Transverse colon (tissue), 4 donors: ENCODE data around the gene CRTC1. TPM values are rescaled to one million over a fixed set of nuclear protein-coding genes. Genes with fewer than 3 reads are reported as not detected.

Source experiments
- DNase-seq: peaks from one replicate; pipeline ENCODE4 v3.0.0-alpha.2; 2019
- H3K27ac ChIP-seq, 4 donors: fragments of 200-600 bp; sonication (generic); 2 replicates each; pipeline ENCODE4 v1.5.1; 2016 to 2018; ENCODE audit warnings: inconsistent platforms in 4 of 4
- H3K27me3 ChIP-seq: fragments of 200-600 bp; sonication (generic); 2 replicates; pipeline ENCODE4 v1.5.1; 2017; ENCODE audit warnings: inconsistent platforms
- H3K36me3 ChIP-seq, 4 donors: fragments of 200-600 bp; sonication (generic); 2 replicates each; pipeline ENCODE4 v1.5.1; 2017 to 2019; ENCODE audit warnings: inconsistent platforms in 4 of 4
- H3K4me1 ChIP-seq, 4 donors: fragments of 200-600 bp; sonication (generic); 2 replicates each; pipeline ENCODE4 v1.5.1; 2017 to 2020; ENCODE audit warnings: inconsistent platforms in 4 of 4
- H3K4me3 ChIP-seq, 4 donors: fragments of 200-600 bp; sonication (generic); 1 replicate in 1 of 4; 2 replicates in 3 of 4; pipeline versions ENCODE4 v1.5.1 to v1.6.1; 2017 to 2019; ENCODE audit warnings: inconsistent platforms in 4 of 4
- H3K9me3 ChIP-seq, 2 donors: fragments of 200-600 bp; sonication (generic); 2 replicates each; pipeline ENCODE4 v1.5.1; 2017 to 2019; ENCODE audit warnings: inconsistent platforms in 2 of 2
- CTCF ChIP-seq, 5 experiments: fragments of 200-600 bp in 3 of 5; fragments of 450-650 bp in 2 of 5; sonication (generic) in 3 of 5; IDR thresholded peaks; 1 replicate in 2 of 5; 2 replicates in 3 of 5; pipeline ENCODE4 v1.5.1; 2016 to 2017; ENCODE audit warnings: antibody characterized with exemption in 5 of 5, inconsistent platforms in 3 of 5, mild to moderate bottlenecking in 2 of 5, moderate library complexity in 1 of 5
- EP300 ChIP-seq: sonication (generic); formaldehyde crosslinking; IDR thresholded peaks from one replicate; pipeline ENCODE4 v1.6.1; 2017; ENCODE audit warnings: antibody characterized with exemption, low read depth
- POLR2A ChIP-seq: fragments of 450-650 bp; IDR thresholded peaks from one replicate; pipeline ENCODE4 v1.6.1; 2016; ENCODE audit warnings: antibody characterized with exemption, mild to moderate bottlenecking, moderate library complexity
- POLR2AphosphoS5 ChIP-seq, 3 donors: sonication (generic); formaldehyde crosslinking; IDR thresholded peaks; one replicate each; pipeline ENCODE4 v1.6.1; 2016; ENCODE audit warnings: antibody characterized with exemption in 3 of 3
- WGBS, 2 donors: methylation state at CpG; one replicate each; pipeline ENCODE4 v1.1.5; 2018; ENCODE audit warnings: low coverage in 1 of 2; 5-methylcytosine and 5-hydroxymethylcytosine counted together
- in situ Hi-C, 4 donors: fragments of 200-750 bp; cut with MboI; loops; one replicate each; pipeline versions ENCODE4 v1.15.0 to v1.15.1; 2017; ENCODE audit warnings: low sequenced_read_pairs in 3 of 4, low pct_ligation_motif_present in 1 of 4, low pct_unique_long_range_greater_than_20kb in 1 of 4
- intact Hi-C: fragments of 100-400 bp; cut with DNase I; formaldehyde crosslinking; loops from one replicate; pipeline ENCODE4 v1.15.1; 2023; ENCODE audit warnings: low total_unique reads
- total RNA-seq, 4 donors: library from RNA; depleted of rRNA; stranded (reverse); fragments of >200 nt; gene quantifications; one replicate each; pipeline ENCODE4 v1.1.0, GENCODE V29; 2016

The CRTC1 gene
- total RNA-seq, 4 donors from 2014 or later = 6.2 to 17.6 (median 7.7) TPM

GRCh38 chr19:18670312-18670711, 13.2 kb upstream of the CRTC1 start:
- Histone ChIP-seq H3K4me3 (no peak overlapping the region), H3K9me3 (no peaks in the 10 kb centered on the region), H3K27me3 (no peaks in the 10 kb centered on the region), H3K4me1 (peaks cover 0 to 7% (median 5%) of the 10 kb centered on the region in 4 donors), H3K36me3 (peaks cover 0 to 24% (median 10%) of the 10 kb centered on the region in 4 donors), H3K27ac (no peak overlapping the region)
- intact Hi-C loops = no loop called here
- WGBS, 2 donors = 80 to 88% methylated on average over 8 to 13 of the region's 13 CpGs
- DNase-seq = no peak
- in situ Hi-C loops = no loop called here
- TF ChIP-seq POLR2AphosphoS5 (IDR thresholded peaks at IDR 0.05) (no peak), EP300 (no peak), POLR2A (no peak), CTCF (IDR thresholded peaks at IDR 0.05) (no peak)

GRCh38 chr19:18671303-18672043, 12.0 kb upstream of the CRTC1 start:
- Histone ChIP-seq H3K36me3 (peaks cover 0 to 24% (median 10%) of the 10 kb centered on the region in 4 donors), H3K27me3 (no peaks in the 10 kb centered on the region), H3K27ac (peak overlapping the region in 1 of 4 donors; percentile 55), H3K4me3 (no peak overlapping the region), H3K4me1 (peaks cover 0 to 7% (median 3%) of the 10 kb centered on the region in 4 donors), H3K9me3 (no peaks in the 10 kb centered on the region)
- in situ Hi-C loops = no loop called here
- DNase-seq = no peak
- TF ChIP-seq CTCF (IDR thresholded peaks at IDR 0.05) (no peak), EP300 (no peak), POLR2AphosphoS5 (IDR thresholded peaks at IDR 0.05) (no peak)
- intact Hi-C loops = no loop called here
- WGBS, 2 donors = 89 to 98% methylated on average over 7 to 35 of the region's 35 CpGs

GRCh38 chr19:18672044-18672451, 11.4 kb upstream of the CRTC1 start:
- WGBS, 2 donors = 88% methylated on average over 24 of the region's 24 CpGs; no CpG with 5 or more reads in 1 of the 2 donors
- Histone ChIP-seq H3K4me3 (no peak overlapping the region), H3K27me3 (no peaks in the 10 kb centered on the region), H3K36me3 (peaks cover 0 to 24% (median 10%) of the 10 kb centered on the region in 4 donors), H3K4me1 (peaks cover 0 to 7% (median 3%) of the 10 kb centered on the region in 4 donors), H3K9me3 (no peaks in the 10 kb centered on the region), H3K27ac (peak overlapping the region in 3 of 4 donors; percentile 7 to 55 (median 33))
- in situ Hi-C loops = no loop called here
- intact Hi-C loops = no loop called here
- no peak for TF ChIP-seq CTCF (IDR thresholded peaks at IDR 0.05)
- TF ChIP-seq POLR2AphosphoS5 (IDR thresholded peaks at IDR 0.05) = no peak
- no peak for TF ChIP-seq POLR2A
- TF ChIP-seq EP300 = no peak
- no peak for DNase-seq

GRCh38 chr19:18672606-18673337, 10.7 kb upstream of the CRTC1 start:
- peaks cover 0 to 22% (median 9%) of the 10 kb centered on the region in 4 donors for H3K36me3 ChIP-seq
- H3K4me3 ChIP-seq = no peak overlapping the region
- DNase-seq = no peak
- intact Hi-C loops (no loop called here), in situ Hi-C loops (no loop called here)
- TF ChIP-seq EP300 (no peak), POLR2AphosphoS5 (IDR thresholded peaks at IDR 0.05) (no peak), CTCF (IDR thresholded peaks at IDR 0.05) (no peak), POLR2A (no peak)
- WGBS, 2 donors = 62 to 83% methylated on average over 2 to 13 of the region's 13 CpGs
- peaks cover 5 to 11% (median 6%) of the 10 kb centered on the region in 4 donors for H3K4me1 ChIP-seq
- H3K27ac ChIP-seq = peak overlapping the region in 3 of 4 donors; percentile 7 to 55 (median 33)
- no peaks in the 10 kb centered on the region for H3K9me3 ChIP-seq
- H3K27me3 ChIP-seq = no peaks in the 10 kb centered on the region
